ENCODE results near the gene CA10.

CA10 gene

DNA sequence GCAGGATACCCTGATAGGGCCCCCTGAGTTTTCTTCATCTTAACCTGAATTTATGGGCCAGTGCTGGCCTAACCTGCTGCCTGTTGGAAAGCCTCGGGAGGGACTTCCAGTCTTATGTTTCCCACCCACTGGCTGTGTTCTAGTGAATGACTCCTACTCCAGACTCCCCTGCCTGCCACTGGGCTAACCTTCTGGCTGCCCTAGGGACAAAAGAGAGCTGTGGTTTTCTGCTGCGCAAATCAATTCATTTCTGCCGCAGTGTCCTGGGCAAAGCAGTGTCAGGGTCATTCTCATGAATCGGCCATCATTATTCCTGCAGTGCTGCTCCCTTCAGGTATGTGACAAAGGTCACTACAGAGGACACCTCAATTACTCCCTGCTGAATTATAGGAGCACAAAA is 512.0 kb downstream of the CA10 start:
- DNase-seq (ENCODE audit: low spot score) = no peak

- DNase-seq (ENCODE audit: low spot score) = no peak
These were observed 513.5 kb downstream of the CA10 start for GRCh38 chr17:51645056-51645455.

DNA sequence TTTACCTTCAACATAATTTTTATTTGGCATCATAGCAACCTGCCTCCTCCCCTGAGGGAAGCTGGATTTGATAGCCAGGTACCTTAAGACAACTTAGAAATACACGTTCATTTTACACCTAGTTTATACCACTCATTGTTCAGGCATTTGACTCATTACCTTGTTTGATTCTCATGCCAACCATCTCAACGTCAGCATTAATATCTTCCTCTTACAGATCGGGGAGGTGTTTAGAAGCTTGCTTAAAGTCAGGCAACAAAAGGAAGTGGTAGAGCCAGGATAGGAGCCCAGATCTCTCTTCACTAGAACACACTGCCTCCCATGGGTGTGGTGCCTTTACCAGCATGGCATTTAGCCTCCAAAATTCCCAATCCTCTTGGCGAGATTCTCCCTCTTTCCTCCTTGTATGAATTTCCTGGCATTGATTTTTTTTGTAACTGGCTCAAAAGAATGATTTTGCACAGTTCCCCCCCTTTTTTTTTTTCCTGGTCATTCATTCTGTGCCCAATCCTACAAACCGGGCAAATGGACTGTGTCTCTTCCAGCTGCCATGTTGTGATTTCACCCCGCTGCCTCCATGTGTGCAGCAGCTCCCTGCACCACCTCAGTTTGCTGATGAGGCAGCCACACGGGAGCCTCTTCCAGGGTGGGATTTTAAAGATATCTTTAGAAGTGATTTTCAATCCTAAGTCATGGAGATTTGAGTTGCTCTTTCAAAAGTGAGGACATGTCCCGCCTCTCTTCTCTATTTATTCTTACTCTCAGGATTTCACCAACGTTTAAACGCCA is 514.6 kb downstream of the CA10 start:
- DNase-seq (ENCODE audit: low spot score) = no peak

GRCh38 chr17:51642029-51642428 is 516.5 kb downstream of the CA10 start:
- DNase-seq (ENCODE audit: low spot score) = no peak

DNA sequence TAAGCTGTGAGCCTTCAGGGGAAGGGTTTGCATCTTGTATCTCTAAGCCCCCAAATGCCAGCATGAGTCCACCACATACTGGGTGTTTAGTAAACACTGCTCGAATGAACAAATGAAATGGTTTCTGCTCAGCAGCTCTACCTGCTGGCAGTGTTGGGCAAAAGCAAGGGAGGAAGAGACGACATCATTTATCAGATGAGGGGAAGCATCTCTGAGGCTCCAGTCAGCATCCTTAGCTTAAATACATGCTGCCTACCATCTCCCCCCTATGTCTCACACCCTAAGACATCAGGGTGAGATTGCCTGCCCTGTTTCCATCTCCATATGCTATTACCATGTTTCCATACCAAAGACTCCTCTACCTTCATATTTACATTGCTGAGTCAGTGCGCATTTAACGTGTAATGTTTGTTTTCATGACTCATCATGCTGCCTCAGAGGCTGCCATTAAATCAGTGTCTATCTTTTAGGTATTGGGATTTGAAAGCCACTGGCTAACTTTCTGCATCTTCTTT is 518.3 kb downstream of the CA10 start:
- no peak for DNase-seq (ENCODE audit: low spot score)

DNA sequence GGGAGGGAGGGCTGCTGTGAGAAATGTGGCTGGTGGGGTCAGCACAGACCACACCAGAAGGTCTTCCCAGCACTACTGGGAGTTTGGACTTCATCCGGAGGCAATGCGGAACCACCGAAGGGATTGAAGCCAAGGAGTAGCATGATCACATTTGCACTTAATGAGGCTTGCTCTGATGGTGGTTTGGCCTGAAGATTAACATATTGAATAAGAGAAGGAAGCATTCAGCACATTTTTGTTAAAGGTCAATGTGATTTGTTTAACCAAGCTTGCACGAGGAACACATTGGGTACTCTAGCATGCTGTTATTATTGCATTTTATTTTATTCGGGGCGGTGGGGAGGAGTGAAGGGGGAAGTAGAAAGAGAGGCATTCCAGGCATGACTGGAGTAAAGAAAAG is 519.5 kb downstream of the CA10 start:
- DNase-seq (ENCODE audit: low spot score) = no peak

- no peak for DNase-seq (ENCODE audit: low spot score)
These were observed 522.2 kb downstream of the CA10 start for GRCh38 chr17:51636291-51636690.

- no peak for DNase-seq (ENCODE audit: low spot score)
These were observed 528.3 kb downstream of the CA10 start for GRCh38 chr17:51630101-51630671.

DNA sequence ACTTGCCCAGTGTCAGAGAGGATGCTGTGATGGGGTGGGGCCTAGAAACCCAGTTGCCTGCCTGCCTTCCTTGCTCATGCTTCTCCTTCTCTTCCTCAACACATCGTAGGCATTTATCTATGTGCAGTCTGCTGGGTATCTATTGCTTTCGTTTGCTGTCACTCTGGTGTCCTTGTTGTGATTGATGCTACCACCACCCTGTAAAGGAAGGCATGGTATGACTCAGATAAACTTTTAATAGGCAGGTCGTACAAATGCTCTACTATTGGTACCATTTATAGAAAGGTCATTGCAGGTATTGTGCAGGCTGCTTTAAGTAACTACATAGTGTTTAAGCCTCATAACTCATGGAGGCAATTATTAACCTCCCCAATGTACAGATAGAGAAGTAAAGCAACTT is 529.3 kb downstream of the CA10 start:
- DNase-seq (ENCODE audit: low spot score) = no peak

GRCh38 chr17:51627779-51628178 is 530.7 kb downstream of the CA10 start:
- no peak for DNase-seq (ENCODE audit: low spot score)

GRCh38 chr17:51618476-51618875 is 540.0 kb downstream of the CA10 start:
- DNase-seq (ENCODE audit: low spot score) = no peak

DNA sequence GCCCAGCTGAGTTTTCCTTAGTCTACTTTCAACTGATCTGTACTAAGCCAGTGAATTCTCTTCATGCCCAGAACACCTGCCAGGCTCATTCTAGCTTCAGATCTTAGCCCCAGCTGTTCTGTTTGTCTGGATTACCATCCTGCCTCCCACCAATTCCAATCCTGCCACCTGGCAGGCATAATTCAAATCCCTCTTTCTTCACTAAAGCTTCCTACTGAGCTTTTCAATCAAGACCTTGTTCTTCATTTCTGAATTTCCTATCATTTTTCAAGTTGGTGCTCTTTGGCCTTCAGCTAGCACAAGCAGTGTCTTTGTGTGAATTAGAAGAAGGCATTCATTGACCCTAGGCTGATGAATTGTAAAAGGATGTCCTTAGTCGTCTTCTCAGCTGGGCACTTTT is 540.5 kb downstream of the CA10 start:
- DNase-seq (ENCODE audit: low spot score) = peak; percentile 45

DNA sequence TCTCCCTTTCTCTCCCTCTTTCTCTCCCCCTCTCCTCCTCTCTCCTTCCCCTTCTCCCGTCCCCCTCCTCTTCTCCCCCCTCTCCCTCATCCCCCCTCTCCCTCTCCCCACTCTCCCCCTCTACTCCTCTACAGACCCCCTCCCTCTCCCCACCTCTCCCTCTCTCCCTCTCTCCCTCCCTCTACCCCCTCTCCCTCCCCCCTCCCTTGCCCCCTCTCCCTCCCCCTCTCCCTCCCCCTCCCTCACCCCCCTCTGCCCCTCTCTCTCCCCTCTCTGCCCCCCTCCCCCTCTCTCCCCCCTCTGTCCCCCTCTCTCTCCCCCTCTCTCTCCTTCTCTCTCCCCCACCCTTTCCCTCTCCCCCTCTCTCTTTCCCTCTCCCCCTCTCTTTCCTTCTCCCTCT is 545.3 kb downstream of the CA10 start:
- no peak for DNase-seq (ENCODE audit: low spot score)

- DNase-seq (ENCODE audit: low spot score) = no peak
These were observed 545.8 kb downstream of the CA10 start for GRCh38 chr17:51612692-51613091.

DNA sequence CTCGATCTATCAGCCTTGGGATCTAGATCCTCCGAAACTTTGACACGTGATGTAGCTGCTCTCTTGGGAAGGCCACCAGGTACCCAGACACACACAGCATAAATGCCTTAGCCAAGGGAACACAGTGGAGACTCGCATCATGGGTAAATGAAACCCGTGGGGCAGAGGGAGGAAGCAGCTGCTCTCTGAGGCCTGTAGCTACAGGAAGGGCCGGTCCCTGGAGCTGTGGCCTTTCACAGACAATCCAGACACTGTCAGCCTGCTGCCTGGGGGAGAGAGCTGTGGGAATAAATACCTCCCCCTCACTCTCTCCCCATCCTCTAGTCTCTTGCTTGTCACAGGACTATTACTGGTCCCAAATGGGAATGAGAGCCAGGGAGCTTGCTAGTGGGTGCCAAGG is 546.9 kb downstream of the CA10 start:
- DNase-seq (ENCODE audit: low spot score) = no peak

GRCh38 chr17:51610834-51611233 is 547.7 kb downstream of the CA10 start:
- DNase-seq (ENCODE audit: low spot score) = no peak

- no peak for DNase-seq (ENCODE audit: low spot score)
These were observed 548.4 kb downstream of the CA10 start for GRCh38 chr17:51610155-51610554.

GRCh38 chr17:51608251-51608933 is 550.1 kb downstream of the CA10 start:
- no peak for DNase-seq (ENCODE audit: low spot score)

DNA sequence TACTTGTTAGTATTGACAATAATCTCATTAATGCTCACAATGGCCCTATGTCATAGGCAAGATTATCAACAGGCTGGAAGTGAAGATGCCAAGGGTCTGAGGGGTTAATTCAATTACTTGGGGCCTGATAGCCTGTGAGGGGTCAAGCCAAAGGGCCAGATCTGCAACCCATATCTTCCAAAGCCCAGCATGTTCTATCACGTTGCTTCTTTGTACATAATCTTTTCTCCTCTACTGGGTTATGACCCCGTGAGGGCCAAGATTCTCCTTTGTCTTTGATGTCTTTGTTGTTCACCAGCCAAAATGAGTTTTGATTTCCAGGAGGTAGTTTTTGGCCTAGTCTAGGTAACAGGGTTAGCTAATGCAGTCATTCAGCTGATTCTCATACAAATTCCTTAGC is 551.0 kb downstream of the CA10 start:
- no peak for DNase-seq (ENCODE audit: low spot score)

DNA sequence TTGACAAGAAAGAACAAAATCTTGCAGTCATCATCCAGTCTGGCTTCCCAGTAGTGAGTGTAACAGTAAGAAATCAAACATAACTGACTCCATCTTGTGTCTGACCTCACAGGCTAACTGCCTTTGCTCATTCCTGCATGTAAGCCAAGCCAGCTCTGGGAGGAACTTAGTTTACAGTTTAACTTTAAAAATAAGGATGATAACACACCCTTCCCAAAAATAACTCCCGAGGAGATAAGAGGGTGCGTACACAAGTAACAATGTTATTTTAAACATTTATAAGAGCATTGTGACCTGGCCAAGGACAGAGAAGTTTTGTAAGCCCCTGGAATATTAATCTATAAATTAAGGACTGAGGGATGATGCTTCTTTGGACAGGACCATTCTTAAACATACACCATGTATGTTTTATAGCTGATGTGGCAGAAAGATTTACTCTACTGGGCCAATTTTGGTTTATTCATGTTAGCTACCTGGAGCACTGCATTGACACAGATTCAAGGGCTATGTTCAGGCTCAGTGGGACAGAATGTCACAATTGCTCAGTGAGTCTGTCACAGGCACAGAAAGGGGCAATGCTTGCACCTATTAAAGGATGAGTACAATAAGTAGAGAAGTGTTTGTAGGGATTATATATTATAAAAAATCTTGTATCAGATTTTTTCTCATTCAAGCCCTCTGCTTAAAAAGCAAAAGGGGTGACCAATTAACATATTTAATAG is 554.1 kb downstream of the CA10 start:
- no peak for DNase-seq (ENCODE audit: low spot score)

- no peak for DNase-seq (ENCODE audit: low spot score)
These were observed 556.8 kb downstream of the CA10 start for GRCh38 chr17:51601622-51602261.

DNA sequence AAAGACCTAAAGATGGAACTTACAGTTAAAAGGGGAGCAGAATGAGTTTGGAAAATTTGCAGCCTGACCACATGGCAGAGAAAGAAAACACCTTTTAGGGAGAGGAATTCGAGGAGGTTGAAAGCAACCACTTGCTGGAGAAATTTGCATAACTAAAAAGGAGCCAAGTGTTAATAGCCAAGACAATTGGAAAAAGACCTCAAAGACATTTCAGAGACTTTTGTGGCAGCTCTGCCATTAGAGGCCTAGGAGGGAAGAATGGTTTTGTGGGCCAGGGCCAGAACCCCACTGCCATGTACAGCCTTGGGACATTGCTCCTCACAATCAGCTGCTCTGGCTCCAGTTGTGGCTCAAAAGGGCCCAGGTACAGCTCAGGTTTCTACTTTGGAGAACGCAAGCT is 559.7 kb downstream of the CA10 start:
- DNase-seq (ENCODE audit: low spot score) = no peak

All from Ammon's horn (tissue), 1 donor.